GM19395 (cell line): ENCODE data around the gene NOL6.
A peak's percentile ranks its signal among the peaks of the same experiment; 100 is the strongest.

Experiments
- ATAC-seq: cut with Tn5 transposase; IDR thresholded peaks from one replicate; pipeline ENCODE4 v1.9.1; 2021; ENCODE audit warnings: mild to moderate bottlenecking, moderate library complexity; ENCODE audit not compliant: unreplicated experiment

NOL6 gene

DNA sequence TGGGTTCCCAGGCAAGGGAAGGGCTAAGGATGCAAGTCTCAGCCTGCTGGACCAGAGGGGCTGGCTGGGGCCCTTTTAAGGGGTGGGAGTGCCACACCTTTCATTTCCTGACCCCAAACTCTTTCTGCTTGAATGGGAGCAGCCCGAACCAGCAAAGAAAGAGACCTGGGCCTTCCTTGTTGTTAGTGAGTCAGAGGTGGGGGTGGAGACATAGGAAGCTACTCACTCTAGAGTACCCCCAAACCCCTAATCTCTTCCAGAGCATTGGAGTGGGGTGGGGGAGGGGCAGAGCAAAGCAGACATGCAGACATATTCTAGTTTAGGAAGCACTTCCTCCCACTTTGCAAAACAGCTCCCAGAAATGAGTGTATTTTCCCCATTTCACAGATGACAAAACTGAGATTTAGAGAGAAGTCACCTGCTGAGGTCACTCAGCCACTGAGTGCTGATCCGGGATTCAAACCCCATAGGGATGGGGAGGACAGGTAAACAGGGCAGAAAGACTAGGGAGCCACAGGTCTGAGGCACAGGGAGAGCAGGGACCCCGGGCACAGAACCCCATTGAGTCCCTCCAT lies 20.4 kb downstream of the NOL6 start:
- ATAC-seq, result no peak

DNA sequence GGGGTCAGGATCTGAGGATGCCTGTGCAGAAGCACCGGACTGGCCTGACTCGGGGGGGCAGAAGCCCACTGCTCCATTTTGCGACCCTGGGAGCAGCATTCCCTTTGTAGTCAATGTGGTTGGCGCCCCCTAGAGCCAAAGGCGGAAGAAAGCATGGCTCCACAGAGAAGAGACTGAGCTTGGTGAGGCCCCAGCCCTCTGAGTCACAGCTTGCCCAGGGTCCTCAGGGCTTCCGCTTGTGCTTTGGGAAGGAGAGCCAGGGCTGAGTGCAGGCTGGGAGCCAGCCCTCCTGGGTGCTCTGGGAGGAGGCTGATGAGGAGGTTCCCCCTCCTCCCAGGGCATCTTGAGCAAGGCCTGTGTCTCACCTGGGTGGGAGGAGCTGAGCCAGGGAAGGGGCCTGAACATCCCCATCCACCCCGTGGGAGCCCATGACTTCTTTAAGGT lies 20.9 kb downstream of the NOL6 start:
- ATAC-seq, result no peak

DNA sequence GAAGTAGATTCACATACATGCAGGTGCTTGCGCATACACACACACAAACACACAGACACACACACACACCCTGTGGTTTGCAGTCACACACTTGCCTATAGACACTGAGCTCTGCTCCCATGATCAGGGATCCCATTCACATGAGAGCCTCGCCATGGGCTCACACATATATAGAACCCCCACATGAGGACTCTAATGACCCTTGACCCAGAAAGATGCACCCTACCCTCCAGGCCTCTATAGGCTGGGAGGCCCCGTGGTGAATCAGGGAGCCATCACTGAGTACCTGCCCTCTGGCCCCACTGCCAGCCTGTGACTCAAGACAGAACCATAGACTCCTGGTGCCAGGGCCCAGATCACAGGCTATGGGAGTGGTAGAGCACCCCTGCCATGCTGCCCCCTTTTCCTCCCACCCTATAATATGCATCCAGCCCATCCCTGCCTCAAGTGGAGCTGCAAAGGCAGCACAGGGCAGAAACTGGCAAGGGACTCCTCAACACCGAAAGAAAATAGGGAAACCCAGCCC lies 23.0 kb downstream of the NOL6 start:
- no peak for ATAC-seq

DNA sequence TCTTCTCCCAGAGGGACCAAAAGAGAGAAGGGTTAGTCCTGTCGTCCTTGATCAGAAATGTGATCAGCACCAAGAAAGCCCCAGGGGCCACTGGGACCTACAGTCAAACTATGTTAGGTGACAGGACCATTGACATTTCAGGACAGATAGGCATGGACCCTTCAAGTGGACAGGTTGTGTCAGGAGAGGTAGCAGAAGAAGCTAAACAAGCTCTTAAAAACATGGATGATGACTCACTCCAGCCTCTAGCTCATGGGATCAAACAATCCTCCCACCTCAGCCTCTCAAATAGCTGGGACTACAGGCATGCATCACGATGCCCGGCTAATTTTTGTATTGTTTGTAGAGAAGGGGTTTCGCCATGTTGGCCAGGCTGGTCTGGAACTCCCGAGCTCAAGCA lies 24.0 kb downstream of the NOL6 start:
- no peak for ATAC-seq

DNA sequence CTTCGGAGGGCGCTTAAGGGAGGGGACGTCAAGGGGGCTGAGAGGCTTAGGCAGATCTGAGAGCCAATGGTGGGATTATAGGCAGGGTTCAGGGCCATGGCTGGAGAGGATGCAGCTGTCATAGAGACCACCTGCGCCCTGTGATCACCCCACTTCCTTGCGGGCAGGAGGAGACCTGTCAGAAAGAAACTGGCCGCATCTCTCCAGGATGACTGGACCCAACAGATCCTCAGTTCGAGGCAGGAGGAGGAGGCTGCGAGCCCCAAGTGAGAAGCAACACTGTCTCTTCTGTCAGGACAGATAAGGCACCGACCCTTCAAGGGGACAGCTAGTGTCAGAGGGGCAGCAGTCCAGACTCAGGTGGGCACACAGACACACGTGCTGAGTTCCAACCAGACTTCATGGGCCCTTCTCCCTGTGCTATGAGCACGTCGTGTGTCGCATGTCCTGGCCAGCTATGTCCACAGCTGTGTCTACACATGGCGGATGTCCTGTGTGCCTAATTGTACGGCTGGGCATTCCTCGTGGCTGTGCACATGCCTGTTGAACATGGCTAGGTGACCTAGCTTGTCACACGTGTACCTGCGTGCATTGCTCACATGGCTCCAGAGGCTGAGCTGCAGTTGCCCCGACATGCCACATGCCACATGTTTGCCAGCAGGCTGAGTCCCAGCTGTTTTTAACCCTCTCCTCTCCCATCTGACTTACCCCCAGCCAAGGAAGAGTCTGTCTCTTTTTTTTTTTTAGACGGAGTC lies 25.7 kb downstream of the NOL6 start:
- ATAC-seq, result no peak

DNA sequence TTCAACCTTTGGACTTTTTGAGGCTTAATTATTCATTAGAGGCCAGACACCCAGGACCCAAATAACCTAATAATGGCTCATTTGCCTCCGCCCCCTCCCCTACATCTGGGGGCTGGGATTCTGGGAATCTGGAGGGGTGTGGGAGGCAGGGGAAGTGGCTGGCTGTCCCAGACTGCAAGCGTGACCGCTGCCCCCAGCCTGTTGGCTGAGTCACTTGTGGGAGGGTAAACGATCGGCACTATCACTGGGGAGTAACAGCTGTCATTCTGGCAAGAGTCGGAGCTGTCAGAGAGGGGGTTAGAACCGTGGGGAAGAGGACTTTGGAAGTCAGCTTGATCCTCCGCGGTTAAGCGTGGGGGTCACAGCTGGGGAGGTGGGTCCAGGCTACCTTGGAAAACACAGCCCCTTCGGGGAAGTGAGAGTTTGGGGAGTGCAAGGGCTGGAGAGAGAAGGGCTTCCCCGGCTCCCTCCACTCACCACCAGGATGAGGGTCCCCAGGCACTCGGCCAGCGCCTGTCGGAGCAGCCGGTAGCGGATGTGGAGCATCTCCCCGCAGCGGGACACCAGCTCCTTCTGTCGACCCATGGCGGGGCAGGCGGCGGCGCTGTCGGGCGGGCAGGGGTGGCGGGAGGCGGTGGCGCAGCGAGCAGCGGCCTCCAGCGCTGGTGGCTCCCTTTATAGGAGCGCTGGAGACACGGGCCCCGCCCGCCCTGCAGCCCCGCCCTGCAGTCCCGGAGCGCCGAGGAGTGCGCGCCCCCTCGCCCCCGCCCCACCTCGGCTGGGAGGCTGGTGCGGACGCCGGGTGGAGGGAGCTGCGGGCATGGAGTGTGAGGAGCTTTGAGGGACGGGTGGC lies 26.6 kb downstream of the NOL6 start, which contains the start of gene AQP3:
AQP3 (minus strand) TSS at position 648 of the 853 bp plus-strand sequence; CDS start at position 585, 63 bp downstream.
- peak; percentile 39 for ATAC-seq

DNA sequence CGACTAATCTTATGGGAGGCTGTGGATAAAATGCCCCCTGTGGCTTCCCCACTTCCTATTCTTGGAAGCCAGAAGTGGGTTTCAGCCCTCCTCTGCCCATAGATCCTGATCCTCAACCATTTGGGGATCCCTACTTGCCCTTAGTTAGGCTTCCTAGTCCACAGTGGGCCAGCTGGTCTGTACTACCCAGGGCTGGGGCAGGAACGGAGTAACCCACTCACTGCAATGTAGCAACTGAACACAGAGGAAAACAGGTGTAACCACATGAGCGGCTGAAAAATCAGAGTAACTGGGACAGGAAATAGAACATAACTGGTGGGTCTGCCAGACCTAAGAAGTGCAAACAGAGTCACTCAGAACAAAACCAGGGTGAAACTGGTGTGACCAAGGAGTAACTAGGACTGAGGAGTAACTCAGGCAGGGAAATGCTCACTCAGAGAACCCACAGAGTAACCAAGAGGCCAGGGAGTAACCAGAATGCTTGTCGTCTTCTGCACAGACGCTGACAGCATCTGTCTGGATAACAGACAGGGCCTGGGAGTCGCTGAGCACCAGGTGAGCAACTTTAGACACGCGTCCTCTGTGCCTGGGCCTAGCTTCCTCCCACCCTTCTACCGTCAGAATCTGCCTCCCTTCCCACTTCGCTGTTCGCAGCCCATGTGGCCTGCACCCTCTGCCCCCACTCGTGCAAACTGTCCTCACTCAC lies 27.3 kb downstream of the NOL6 start:
- ATAC-seq, result peak; percentile 94

DNA sequence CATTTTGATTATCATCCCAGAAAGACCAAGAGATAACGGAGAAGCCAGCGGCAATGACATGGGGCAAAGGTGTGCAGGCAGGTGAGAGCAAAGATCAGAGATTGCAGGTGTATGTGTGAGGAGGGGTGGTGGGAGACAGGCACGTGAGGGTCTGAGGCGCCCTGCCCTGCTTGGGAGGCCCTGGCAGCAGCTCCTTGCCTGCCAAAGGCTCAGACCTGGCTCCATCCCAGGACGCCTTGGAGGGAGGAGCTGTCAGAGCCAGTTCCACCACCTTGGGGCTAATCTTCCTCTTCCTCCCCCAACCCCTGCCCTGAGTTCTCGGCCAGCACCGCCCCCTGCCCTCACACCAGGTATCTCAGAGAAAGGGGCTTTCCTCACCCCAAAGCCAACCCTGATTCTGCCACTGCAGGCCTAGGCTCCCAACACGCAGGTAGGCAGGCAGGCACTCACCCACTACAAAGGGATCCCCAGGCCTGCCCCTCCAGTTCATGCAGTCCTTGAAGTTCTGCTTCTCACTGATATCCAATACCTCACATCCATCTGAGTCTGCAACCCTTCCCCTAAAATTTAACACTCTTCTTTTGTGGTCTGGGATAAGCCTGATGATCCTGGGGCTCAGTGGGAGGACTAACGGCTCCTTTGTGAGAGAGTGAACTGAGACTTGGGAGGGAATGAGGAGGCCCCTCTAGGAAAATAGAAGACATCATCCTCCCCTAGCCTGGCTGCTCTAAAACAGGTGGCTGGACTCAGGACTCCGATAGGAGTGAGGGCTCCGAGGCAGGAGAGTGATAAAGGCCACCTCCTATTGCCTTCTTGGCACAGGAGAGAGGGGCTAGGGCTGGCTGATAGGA lies 28.1 kb downstream of the NOL6 start:
- no peak for ATAC-seq

DNA sequence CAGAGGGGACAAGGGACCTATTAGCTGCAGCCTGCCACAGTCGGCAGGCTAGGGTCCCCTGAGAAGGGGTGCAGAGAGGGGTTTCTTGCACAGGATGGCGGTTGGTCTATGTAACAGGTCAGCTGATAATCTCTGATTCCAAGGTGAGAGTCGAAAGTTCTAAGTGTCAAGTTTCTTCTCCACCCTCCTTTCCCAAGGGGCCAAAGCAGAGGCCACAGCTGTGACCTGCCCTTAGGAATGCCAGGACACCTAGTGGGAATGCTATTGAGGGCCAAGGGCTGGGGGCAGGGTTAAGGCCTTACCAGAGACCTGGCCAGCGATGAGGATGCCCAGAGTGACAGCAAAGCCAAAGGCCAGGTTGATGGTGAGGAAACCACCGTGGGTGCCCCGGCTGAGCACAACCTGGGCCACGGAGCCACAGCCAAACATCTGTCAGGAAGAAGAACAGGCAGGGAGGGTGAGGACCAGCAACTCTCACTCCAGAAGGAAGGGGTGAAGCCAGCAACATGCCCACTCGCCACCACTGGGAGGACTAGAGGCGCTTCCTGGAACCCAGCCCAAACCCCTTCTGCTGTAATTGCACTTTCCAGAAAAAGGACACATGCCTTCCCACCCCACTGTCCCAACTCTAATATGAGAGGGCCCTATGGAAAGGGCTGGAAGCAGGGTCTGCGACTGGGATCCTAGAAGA lies 30.1 kb downstream of the NOL6 start:
- no peak for ATAC-seq

DNA sequence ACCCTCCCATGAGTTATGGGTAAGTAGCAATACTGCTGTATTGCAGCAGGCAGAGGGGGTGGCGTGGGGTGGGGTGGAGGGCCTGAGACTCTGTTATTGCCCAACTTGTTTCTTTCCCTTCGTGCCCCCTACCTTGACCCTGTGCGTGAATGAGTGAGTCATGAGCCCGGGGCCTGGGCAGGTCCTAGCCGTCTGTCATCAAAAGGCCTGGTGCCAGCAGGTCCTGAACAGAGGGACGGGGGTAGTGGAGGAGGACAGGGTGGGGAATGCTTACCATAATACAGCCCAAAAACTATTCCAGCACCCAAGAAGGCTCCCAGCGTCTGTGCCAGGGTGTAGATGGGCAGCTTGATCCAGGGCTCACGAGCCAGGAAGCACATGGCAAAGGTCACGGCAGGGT lies 30.7 kb downstream of the NOL6 start:
- ATAC-seq, result no peak

DNA sequence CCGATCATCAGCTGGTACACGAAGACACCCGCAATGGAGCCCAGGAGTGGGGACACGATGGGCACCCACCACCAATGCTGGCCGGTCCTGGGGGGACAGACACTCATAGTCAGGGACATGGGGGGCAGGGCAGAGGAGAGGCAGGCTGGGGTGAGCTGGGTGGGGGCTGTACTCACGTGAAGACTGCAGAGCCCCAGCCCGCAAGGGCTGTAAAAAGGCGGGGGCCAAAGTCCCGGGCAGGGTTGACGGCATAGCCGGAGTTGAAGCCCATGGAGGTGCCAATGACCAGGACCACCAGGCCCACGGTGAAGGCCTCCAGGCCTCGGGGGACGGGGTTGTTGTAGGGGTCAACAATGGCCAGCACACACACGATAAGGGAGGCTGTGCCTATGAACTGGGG lies 31.6 kb downstream of the NOL6 start:
- ATAC-seq, result no peak

DNA sequence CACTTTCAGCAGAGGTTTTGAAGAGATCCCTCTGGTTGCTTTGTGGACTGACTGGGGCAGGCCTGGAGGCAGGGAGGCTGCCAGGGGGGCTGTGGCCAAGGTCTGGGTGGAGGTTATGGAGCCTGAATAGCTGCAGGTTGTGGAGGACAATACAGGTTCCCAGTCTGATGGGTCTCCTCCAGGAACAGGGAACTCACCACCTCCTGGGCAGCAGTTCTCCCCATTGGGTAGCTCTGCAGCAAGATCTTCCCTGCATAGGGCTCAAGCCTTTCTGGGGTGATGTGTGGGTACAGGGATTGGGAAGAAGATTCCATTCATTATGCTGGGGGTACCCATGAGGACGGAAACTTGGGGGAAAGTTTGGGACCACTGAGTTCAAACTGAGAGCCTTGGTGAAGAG lies 33.1 kb downstream of the NOL6 start:
- ATAC-seq, result no peak

DNA sequence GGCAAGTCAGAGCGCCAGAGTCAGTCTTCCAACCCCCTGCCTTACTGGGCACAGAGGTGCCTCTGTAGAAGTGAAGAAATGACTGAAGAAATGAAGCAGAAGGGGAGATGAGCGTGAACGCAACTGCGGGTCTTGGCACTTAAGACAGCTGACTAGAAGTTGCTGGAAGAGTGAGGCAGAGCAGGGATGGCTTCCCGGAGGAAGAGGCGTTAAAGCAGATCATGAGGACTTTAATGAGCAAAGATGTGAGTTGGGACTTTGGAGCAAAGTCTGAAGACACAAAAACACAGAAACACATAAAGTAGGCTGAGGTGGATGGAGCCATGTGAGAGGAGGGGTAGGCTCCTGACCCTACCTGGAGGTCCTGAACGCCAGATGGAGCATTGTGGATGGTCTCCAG lies 33.5 kb downstream of the NOL6 start:
- no peak for ATAC-seq

DNA sequence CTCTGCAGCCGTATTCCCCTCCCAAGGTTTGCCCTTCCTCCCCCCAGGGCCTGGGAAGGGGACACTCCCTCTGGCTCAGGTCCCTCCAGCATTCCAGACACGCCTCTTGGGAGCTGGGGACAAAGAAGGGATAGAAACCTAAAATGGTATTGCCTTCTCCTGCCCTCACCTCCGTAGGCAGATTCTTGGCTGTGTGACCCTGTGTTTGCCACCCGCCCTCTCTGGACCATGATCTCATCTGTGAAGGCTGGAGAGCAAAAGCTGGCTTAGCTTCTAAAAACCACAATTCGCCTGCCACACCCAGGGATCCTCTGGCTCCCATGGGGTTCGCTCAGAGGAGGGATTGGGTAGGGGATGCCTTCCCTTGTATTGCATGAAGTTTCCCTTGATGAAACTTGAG lies 34.0 kb downstream of the NOL6 start:
- ATAC-seq, result no peak

DNA sequence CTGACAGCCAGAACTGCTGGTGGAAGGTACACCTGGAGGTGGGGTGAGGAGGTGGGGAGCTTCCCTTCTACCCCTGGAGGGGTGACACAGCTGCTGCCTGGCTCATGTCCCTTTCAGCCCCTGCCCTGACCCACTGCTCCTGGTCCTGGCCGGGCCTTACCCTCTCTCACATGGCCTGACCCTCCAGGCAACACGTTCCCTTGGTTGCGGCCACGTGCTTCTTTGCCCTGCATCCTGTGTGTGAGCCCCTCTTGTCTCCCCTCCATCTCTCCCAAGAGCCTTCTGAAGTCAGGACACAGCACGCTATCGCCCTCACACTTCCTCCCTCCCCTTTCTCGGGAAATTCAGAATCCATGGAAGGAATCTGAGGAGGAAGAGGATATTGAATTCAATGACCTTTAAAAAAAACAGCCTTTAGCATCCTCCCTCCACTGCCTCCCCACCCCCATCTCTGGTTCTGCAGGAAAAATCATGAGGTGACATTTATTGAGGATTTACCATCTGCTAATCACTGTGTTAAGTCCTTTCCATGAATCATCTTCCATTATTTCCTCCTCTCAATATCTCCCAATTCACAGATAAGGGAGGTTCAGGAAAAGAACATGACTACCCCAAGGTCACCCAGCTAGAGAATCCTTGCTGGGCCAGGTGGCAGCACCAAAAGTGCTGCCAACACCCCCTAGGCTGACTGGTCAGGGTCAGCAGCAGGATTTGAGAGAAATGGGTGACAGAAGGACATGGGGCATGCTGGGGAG lies 34.6 kb downstream of the NOL6 start:
- ATAC-seq, result no peak

DNA sequence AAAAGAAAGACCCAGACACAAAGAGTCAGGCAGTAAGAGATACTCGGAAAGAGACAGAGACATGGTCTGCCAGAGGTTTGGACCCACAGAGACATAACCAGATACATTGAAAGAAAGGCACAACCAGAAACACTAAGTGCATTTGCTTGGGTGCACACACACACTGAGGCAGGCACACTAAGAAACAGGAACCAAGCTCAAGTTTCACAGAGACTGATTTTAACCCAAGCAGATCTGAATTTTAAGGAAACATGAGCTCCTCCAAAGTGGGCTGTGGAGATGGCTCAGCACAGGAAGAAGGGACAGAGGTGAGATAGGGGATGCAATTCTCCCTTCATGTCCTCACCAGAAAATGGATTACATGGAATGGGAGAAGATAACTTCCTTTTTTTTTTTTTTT lies 35.8 kb downstream of the NOL6 start:
- ATAC-seq, result no peak

DNA sequence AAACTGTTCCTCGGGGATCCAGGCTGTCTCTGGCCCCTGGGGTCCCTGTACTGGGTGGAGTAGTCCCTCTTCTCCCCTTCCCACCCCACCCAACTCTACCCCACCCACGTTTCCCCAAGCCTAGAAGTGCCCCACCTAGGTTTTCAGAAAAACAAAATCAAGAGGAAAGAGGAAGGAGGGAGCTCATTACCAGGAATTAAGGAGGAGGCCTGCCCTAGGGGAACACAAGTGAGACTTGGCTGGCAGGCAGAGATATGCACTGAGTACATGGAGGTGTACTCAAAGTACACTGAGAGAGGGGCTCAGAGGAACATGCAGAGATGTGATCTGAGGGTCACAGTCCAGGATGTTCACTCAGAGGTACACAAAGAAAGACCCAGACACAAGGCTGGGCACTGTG lies 36.5 kb downstream of the NOL6 start:
- no peak for ATAC-seq

DNA sequence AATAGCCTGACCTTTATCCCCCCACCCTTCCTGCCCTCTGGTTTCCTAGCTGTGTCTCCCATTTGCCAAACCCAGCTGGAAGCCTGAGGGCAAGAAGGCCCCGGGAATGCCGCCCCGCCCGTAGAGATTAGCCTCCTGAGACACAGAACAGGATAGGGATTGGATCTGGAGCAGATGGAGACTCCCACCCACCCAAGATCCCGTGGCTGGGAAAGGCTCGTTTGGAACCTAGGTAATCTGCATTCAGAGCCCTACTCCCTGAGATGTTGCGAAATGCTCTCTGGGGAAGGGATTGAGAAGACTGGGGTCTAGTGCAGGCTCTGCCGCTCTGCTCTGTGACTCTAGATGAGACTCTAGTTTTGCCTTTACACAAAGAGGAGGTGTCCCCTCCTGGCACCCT lies 37.3 kb downstream of the NOL6 start:
- no peak for ATAC-seq

DNA sequence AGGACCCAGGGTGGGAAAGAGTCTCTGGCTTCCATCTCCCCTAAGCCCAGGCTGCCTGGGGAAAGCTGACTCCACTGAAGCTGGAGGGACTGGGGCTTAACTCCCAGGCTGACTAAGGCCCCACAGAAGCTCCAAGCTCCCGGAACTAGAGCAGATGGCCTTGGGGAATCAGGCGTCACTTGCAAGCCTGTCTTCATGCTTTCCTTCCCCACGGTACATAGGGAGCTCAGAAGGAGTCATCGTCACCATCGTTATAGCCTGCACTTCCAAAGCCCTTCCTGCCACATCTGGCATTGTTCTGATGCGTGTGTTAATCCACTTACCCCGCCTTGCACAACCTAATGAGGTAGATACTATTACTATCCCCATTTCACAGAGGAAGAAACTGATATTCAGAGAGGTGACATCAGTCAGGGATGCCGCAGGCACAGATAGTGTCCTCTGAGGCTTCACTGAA lies 37.9 kb downstream of the NOL6 start:
- ATAC-seq, result no peak
